Heart right ventricle (tissue), 16 donors: Measurements from ENCODE around the gene WDR81. TPM values are rescaled to one million over a fixed set of nuclear protein-coding genes. Genes with fewer than 3 reads are reported as not detected.
A peak's percentile ranks its signal among the peaks of the same experiment; 100 is the strongest.

Source experiments
- ATAC-seq, 8 donors: fragments of 200-7000 bp; cut with Tn5 transposase; one replicate each; pipeline ENCODE4 v1.9.1; 2020; ENCODE audit warnings: mild to moderate bottlenecking in 8 of 8, moderate library complexity in 8 of 8, moderate number of reproducible peaks in 1 of 8
- DNase-seq, 2 donors: peaks; one replicate each; pipeline ENCODE4 v3.0.0-alpha.2; 2020
- H3K27ac ChIP-seq, 10 donors: fragments of 200-600 bp; sonication (generic) in 2 of 10; one replicate each; pipeline versions ENCODE4 v1.5.0 to v1.8.0; 2020 to 2022; ENCODE audit warnings: mild to moderate bottlenecking in 3 of 10
- H3K27me3 ChIP-seq, 7 donors: fragments of 200-600 bp; one replicate each; pipeline ENCODE4 v1.8.0; 2021 to 2022; ENCODE audit warnings: mild to moderate bottlenecking in 2 of 7
- H3K36me3 ChIP-seq, 9 donors: fragments of 200-600 bp; sonication (generic) in 1 of 9; one replicate each; pipeline versions ENCODE4 v1.5.0 to v1.8.0; 2020 to 2022; ENCODE audit warnings: mild to moderate bottlenecking in 2 of 9
- H3K4me1 ChIP-seq, 9 donors: fragments of 200-600 bp; sonication (generic) in 1 of 9; one replicate each; pipeline versions ENCODE4 v1.5.0 to v1.8.0; 2020 to 2022; ENCODE audit warnings: mild to moderate bottlenecking in 4 of 9
- H3K4me3 ChIP-seq, 10 donors: fragments of 200-600 bp; sonication (generic) in 2 of 10; one replicate each; pipeline versions ENCODE4 v1.5.0 to v1.8.0; 2020 to 2022; ENCODE audit warnings: mild to moderate bottlenecking in 7 of 10, moderate library complexity in 2 of 10
- H3K9me3 ChIP-seq, 11 donors: fragments of 200-600 bp in 10 of 11; sonication (generic) in 2 of 11; one replicate each; pipeline versions ENCODE4 v1.5.0 to v1.8.0; 2013 to 2022; ENCODE audit warnings: mild to moderate bottlenecking in 2 of 11, control low read depth in 1 of 11, moderate library complexity in 1 of 11
- CTCF ChIP-seq, 9 donors: fragments of 200-600 bp; sonication (generic) in 2 of 9; IDR thresholded peaks; one replicate each; pipeline versions ENCODE4 v1.5.0 to v1.8.0; 2021 to 2022; ENCODE audit warnings: antibody characterized with exemption in 9 of 9, mild to moderate bottlenecking in 5 of 9, moderate library complexity in 1 of 9
- WGBS, 2 donors: extraction: QIAGEN DNeasy Blood & Tissue Kit; methylation state at CpG; one replicate each; pipeline ENCODE4 v1.1.7; 2013; ENCODE audit warnings: inconsistent platforms in 1 of 2; 5-methylcytosine and 5-hydroxymethylcytosine counted together
- intact Hi-C, 10 donors: fragments of 100-400 bp; cut with DNase I; formaldehyde crosslinking; loops; one replicate each; pipeline versions ENCODE4 v1.11.1 to v1.14.2; 2022
- polyA plus RNA-seq, 2 donors: library from polyadenylated mRNA; stranded (reverse); fragments of 200-250 nt; gene quantifications; one replicate each; pipeline ENCODE4 v1.2.3, GENCODE V29; 2013
- total RNA-seq, 10 donors: library from RNA; stranded (reverse); fragmentation: NEBNext Ultra II Directional in 3 of 10; extraction: Animal tissue kit (Norgen Biotek cat#: 25700) in 3 of 10; gene quantifications; one replicate each; pipeline versions ENCODE4 v1.2.1 to v1.2.4, GENCODE V29; 2021 to 2023
- donor health status: Arrhythmogenic right ventricular cardiomyopathy.
- donor health status: ischemic (EF 13 %, LVEDD 7.1; RV severe dilation, severe dysfunction).
- donor health status: healthy with polysubstance abuse.
- donor health status: DM: no; HTN: yes; CAD: no.
- donor health status: DM: no; HTN: no; CAD: no.
- donor health status: ischemic (EF 25% LVEDD 6.9; RV normal size, moderate dysfunction).
- donor health status: ischemic (EF 25% LVEDD 5.7; RV mildly dilated, moderate dysfunction).
- donor health status: healthy.
- donor health status: DM: yes; HTN: yes; CAD: no.
- donor health status: Ischemic cardiomyopathy.
- donor health status: ischemic (EF 35%, LVEDD 5.7; RV mildly dilated, moderate dysfunction).
- donor health status: nonischemic (EF 11% LVEDD 7.7; RV severe dilation, severe dysfunction).
- donor health status: DM: yes; HTN: yes; CAD: no.
- donor health status: PGD.
- donor health status: ischemic (EF 29% LVEDD 5.4; RV normal size, mild dysfunction).
- donor health status: nonischemic (EF 23%, LVEDD 6.1; RV moderate dilation, normal function).

WDR81 gene
- total and polyA plus RNA-seq, 12 donors = 7.7 to 16.9 (median 9.2) TPM

GRCh38 chr17:1779571-1780131, 55.1 kb downstream of the WDR81 start:
- TF ChIP-seq CTCF (IDR thresholded peaks at IDR 0.05) = no peak
- DNase-seq (peak; percentile 58 to 85), ATAC-seq (peak in 7 of 8 donors; percentile 12 to 47 (median 30))
- WGBS, 2 donors = 49 to 54% methylated on average over 8 of the region's 8 CpGs
- Histone ChIP-seq H3K27me3 (no peaks in the 10 kb centered on the region), H3K4me3 (no peak overlapping the region), H3K9me3 (no peaks in the 10 kb centered on the region), H3K36me3 (peaks cover 0 to 86% (median 22%) of the 10 kb centered on the region in 9 donors), H3K4me1 (peaks cover 6 to 63% (median 39%) of the 10 kb centered on the region in 9 donors), H3K27ac (peak overlapping the region; percentile 65 to 95 (median 86))
- intact Hi-C loops = loop anchor here in 8 of 10 donors (5.0 to 10.0 kb wide), 7 partner anchors 52 to 205 kb away; partner anchors contain the start of genes PRPF8 (in 1 of the 8), TLCD2 (in 1 of the 8) and WDR81 (in 1 of the 8)

GRCh38 chr17:1782171-1782567, 57.7 kb downstream of the WDR81 start:
- Histone ChIP-seq H3K27me3 (no peaks in the 10 kb centered on the region), H3K36me3 (peaks cover 0 to 69% (median 15%) of the 10 kb centered on the region in 9 donors), H3K4me1 (peaks cover 16 to 83% (median 57%) of the 10 kb centered on the region in 9 donors), H3K9me3 (no peaks in the 10 kb centered on the region), H3K27ac (peak overlapping the region; percentile 89 to 95 (median 93)), H3K4me3 (peak overlapping the region in 3 of 10 donors; percentile 2 to 18 (median 17))
- intact Hi-C loops = loop anchor here in 8 of 10 donors (2.0 to 10.0 kb wide), 11 partner anchors 55 to 207 kb away; partner anchors contain the start of genes WDR81 (in 2 of the 8), PRPF8 (in 1 of the 8) and TLCD2 (in 1 of the 8)
- ATAC-seq (no peak), DNase-seq (no peak)
- TF ChIP-seq CTCF (IDR thresholded peaks at IDR 0.05) = no peak
- 57 to 64% methylated on average over 6 of the region's 6 CpGs for WGBS, 2 donors

GRCh38 chr17:1783271-1783670, 58.8 kb downstream of the WDR81 start:
- H3K9me3 ChIP-seq = no peaks in the 10 kb centered on the region
- no peaks in the 10 kb centered on the region for H3K27me3 ChIP-seq
- DNase-seq (peak in 1 of 2 donors; percentile 46), ATAC-seq (peak in 6 of 8 donors; percentile 1 to 6 (median 4))
- H3K4me1 ChIP-seq = peaks cover 21 to 94% (median 61%) of the 10 kb centered on the region in 9 donors
- TF ChIP-seq CTCF (IDR thresholded peaks at IDR 0.05) = no peak
- H3K4me3 ChIP-seq = peak overlapping the region in 8 of 10 donors; percentile 2 to 27 (median 14)
- 70 to 81% methylated on average over 19 of the region's 19 CpGs for WGBS, 2 donors
- intact Hi-C loops = loop anchor here in 8 of 10 donors (2.0 to 10.0 kb wide), 11 partner anchors 56 to 208 kb away; partner anchors contain the start of genes WDR81 (in 2 of the 8), PRPF8 (in 1 of the 8) and TLCD2 (in 1 of the 8)
- peaks cover 0 to 58% (median 9%) of the 10 kb centered on the region in 9 donors for H3K36me3 ChIP-seq
- peak overlapping the region; percentile 89 to 95 (median 93) for H3K27ac ChIP-seq

GRCh38 chr17:1783834-1784611, 59.5 kb downstream of the WDR81 start:
- H3K27ac ChIP-seq = peak overlapping the region; percentile 89 to 95 (median 93)
- peaks cover 21 to 92% (median 61%) of the 10 kb centered on the region in 9 donors for H3K4me1 ChIP-seq
- DNase-seq (peak; percentile 68 to 87), ATAC-seq (peak; percentile 78 to 85 (median 84))
- TF ChIP-seq CTCF (IDR thresholded peaks at IDR 0.05) = peak; percentile 37 to 82 (median 70)
- WGBS, 2 donors = 48 to 52% methylated on average over 16 of the region's 16 CpGs
- intact Hi-C loops = loop anchor here in 9 of 10 donors (2.0 to 10.0 kb wide), 11 partner anchors 57 to 209 kb away; partner anchors contain the start of genes WDR81 (in 2 of the 9), PRPF8 (in 1 of the 9) and TLCD2 (in 1 of the 9)
- H3K36me3 ChIP-seq = peaks cover 0 to 51% (median 9%) of the 10 kb centered on the region in 9 donors
- H3K4me3 ChIP-seq = peak overlapping the region in 6 of 10 donors; percentile 2 to 27 (median 12)
- no peaks in the 10 kb centered on the region for H3K9me3 ChIP-seq
- no peaks in the 10 kb centered on the region for H3K27me3 ChIP-seq
